Umbilical cord (tissue), 2 donors: ENCODE results near the gene PHACTR4. TPM values are rescaled to one million over a fixed set of nuclear protein-coding genes. Genes with fewer than 3 reads are reported as not detected.
"Not testable (repeated sequence)": the region's sequence is repeated elsewhere in the genome, so short reads cannot be mapped to it uniquely, and the experiment has no call there.

Source experiments
- DNase-seq: peaks from one replicate; pipeline ENCODE4 v3.0.0-alpha.2; 2015; ENCODE audit warnings: low spot score
- total RNA-seq: library from RNA; depleted of rRNA; stranded (reverse); fragments of >200 nt; gene quantifications from one replicate; pipeline ENCODE4 v1.2.3, GENCODE V29; 2014; ENCODE audit warnings: low replicate concordance; ENCODE audit not compliant: insufficient read depth

Gene PHACTR4
- total RNA-seq, 1 donor from 2014 or later, result 10.8 TPM

DNA sequence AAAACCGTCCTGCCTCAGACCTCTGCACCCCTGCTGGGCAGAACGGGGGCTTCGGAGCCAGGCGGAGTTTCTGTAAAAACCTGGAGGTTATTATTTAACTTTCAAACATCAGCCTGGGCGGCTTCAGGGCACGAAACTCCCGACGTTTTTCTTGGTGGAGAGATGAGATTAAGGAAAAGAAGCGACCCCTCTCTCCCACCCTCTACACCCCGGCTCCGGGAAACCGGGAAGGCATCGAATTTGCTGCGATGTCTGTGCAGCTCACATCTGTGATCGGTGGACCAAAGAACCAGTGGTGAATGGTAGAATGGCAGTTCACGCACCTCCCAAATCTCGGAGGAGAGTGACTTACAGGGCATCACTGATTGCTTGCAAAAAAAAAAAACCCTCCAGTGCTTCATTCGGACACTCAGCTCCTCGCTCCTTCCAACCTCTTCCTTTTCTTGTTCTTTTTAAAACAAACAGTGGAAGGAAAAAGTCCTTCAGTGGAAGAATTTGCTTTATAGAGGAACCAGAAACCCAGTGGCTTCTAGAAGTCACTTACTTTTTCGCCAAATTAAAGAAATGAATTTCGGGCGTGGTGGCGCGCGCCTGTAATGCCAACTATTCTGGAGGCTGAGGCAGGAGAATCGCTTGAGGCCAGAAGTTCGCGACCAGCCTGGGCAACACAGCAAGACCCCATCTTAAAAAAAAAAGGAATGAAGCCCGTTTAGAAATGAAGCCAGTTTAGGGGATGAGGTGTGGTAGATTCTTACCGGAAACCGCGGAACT is 884 bp downstream of the PHACTR4 start:
- peak; percentile 60 for DNase-seq

DNA sequence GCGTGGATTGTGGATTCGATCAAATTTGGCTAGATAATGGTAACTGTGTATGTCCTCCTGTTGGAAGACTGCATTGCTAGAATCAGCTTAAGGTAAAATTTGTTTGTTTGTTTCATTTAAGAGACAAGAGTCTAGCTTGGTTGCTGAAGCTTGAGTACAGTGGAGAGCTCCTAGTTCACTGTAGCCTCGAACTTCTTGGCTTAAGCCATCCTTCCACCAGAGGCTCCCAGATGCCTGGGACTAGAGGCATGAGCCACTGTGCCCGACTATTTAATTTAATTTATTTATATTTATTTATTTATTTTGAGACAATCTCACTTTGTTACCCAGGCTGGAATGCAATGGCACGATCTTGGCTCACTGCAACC is 1.5 kb downstream of the PHACTR4 start:
- DNase-seq, result no peak

DNA sequence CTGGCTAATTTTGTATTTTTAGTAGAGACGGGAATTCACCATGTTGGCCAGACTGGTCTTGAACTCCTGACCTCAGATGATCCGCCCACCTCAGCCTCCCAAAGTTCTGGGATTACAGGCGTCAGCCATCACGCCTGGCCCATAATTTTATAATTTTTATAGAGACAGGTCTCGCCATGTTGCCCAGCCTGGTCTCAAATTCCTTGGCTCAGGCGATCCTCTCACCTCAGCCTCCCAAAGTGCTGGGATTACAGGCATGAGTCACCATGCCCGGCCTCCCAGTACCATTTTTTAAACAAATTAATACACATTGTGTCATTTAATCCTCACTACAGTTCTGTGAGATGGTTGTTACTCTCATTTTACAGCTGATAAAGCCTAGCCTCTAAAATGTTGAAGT is 3.9 kb downstream of the PHACTR4 start:
- not testable (repeated sequence) for DNase-seq

DNA sequence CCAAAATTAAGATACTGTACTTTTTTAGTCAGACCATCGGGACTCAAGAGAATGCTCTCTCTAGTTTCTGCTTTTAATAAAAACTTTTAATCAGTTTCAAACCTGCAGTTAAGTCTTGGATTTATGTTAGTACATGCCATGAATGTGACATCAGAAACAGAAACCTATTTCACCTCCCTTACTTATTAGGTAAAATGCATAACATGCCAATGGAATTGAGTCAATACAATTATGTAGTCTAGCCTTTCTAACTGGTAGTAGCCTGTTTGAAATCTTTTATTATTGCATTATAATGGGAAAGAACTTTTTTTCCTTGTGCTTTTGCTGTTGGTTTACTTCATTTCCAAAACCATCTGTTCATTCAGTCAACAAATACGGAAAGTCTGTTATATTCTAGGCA is 4.8 kb downstream of the PHACTR4 start:
- peak; percentile 15 for DNase-seq

DNA sequence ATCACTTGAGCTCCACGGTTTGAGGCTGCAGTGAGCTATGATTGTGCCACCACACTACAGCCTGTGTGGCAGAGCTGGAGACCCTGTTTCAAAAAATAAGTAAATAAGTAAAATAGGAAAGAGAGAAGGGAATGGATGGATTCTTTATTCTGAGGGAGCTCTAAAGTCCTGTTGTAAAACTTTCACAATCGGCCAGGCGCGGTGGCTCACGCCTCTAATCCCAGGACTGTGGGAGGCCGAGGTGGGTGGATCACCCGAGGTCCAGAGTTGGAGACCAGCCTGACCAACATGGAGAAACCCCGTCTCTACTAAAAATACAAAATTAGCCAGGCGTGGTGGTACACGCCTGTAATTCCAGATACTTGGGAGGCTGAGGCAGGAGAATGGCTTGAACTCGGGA is 6.1 kb downstream of the PHACTR4 start:
- not testable (repeated sequence) for DNase-seq

DNA sequence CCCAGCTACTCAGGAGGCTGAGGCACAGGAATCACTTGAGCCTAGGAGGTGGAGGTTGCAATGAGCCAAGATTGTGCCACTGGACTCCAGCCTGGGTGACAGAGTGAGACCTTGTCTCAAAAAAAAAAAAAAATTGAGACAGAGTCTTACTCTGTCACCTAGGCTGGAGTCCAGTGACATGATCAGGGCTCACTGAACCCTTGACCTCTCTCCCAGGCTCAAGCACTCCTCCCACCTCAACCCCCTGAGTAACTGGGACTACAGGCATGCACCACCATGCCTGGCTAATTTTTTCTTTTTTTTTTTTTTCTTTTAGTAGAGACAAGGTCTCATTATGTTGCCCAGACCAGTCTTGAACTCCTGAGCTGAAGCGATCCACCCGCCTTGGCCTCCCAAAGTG is 6.7 kb downstream of the PHACTR4 start:
- not testable (repeated sequence) for DNase-seq

DNA sequence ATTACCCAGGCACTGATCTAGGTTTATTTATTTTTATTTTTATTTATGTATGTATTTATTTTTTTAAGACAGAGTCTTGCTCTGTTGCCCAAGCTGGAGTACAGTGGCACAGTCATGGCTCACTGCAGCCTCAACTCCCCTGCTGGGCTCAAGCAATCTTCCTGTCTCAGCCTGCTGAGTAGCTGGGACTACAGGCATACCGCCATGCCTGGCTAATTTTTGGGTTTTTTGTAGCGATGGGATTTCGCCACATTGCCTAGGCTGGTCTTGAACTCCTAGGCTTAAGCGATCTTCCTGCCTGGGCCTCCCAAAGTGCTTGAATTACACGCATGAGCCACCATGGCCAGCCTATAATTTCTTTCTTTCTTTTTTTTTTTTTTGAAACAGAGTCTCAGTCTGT is 9.4 kb downstream of the PHACTR4 start:
- DNase-seq, result no peak

DNA sequence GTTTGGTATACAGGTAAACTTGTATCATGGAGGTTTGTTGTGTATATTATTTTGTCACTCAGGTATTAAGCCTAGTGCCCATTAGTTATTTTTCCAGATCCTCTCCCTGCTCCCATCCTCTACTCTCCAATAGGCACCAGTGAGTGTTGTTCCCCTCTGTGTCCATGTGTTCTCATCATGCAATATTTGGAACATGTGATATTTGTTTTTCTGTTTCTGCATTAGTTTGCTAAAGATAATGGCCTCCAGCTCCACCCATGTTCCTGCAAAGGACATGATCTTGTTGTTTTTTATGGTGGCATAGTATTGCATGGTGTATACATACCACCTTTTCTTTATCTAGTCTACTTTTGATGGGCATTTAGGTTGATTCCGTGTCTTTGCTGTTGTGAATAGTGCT is 10.9 kb downstream of the PHACTR4 start:
- DNase-seq, result no peak

DNA sequence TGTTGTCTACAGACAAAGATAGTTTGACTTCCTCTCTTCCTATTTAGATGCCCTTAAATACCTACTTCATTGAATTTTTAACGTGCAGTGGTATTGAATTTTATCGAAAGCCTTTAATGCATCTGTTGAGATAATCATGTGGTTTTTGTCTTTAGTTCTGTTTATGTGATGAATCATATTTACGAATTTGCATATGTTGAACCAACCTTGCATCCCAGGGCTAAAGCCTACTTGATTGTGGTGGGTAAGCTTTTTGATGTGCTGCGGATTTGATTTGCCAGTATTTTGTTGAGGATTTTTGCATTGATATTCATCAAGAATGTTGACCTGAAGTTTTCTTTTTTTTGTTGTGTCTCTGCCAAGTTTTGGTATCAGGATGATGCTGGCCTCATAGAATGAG is 14.2 kb downstream of the PHACTR4 start:
- not testable (repeated sequence) for DNase-seq

DNA sequence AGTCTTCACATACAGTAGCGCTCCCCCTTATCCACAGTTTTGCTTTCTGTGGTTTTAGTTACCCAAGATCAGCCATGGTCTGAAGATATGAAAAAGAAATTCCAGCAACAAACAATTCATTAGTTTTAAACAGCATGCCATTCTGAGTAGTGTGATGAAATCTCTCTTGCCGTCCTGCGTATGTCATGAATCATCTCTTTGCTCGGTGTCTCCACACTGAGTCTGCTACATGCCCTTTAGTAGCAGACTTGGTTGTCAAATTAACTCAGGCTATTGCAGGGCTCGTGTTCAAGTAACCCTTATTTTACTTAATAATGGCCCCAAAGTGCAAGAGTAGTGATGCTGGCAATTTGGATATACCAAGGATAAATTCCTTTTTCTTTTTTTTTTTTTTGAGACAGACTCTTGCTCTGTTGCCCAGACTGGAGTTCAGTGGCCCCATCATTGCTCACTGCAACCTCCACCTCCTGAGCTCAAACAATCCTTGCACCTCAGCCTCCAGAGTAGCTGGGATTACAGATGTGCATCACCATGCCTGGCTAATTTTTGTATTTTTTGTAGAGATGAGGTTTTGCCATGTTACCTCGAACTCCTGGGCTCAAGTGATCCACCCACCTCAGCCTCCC is 22.6 kb downstream of the PHACTR4 start:
- no peak for DNase-seq

DNA sequence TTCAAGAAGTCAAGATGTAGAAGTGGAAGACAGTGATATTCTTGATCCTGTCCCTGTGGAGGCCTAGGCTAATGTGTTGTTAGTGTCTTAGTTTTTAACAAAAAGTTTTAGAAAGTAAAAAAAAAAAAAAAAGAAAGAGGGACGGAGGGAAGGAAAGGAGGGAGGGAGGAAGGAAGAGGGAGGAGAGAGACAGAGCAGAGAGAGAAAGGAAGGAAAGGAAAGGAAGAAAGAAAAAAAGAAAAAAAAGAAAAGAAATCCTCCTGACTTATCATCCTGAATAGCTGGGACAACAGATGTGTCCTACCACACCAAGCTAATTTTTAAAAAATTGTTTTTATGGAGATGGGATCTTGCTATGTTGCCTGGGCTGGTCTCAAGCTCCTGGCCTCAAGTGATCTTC is 24.6 kb downstream of the PHACTR4 start:
- no peak for DNase-seq

DNA sequence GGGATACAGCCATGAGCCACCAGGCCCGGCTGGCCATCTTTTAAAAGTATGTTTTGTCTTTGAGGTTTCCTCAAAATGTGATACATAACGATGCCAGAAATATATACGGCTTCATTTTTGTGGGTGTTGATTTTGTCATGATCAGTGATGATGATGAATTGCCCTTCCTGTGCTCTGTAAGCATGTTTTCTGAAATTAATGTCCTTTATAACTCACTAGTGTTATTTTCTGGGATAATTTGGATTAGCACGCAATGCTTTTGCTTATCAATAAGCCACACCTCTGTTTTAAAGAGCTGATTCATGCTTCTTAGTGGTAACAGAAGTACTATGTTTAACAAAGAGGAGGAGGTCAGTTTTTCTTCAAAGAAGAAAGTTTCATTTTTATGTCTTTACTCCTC is 25.6 kb downstream of the PHACTR4 start:
- DNase-seq, result no peak

DNA sequence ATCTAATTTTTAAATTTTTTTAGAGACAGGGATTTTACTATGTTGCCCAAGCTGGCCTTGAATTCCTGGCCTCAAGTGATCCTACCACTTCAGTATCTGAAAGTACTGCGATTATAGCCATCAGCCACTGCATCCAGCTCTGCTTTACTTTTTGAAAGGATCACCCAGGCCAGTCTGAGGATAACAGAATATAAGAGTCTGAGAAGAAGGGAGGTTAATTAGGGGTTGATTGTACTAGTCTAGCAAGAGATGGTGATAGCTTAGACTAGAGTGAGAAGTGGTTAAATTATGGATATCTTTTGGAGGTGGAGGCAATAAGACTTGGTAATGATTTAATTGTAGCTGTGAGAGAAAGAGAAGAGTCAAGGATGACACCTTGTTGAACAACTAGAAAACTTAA is 32.2 kb downstream of the PHACTR4 start:
- DNase-seq, result no peak

DNA sequence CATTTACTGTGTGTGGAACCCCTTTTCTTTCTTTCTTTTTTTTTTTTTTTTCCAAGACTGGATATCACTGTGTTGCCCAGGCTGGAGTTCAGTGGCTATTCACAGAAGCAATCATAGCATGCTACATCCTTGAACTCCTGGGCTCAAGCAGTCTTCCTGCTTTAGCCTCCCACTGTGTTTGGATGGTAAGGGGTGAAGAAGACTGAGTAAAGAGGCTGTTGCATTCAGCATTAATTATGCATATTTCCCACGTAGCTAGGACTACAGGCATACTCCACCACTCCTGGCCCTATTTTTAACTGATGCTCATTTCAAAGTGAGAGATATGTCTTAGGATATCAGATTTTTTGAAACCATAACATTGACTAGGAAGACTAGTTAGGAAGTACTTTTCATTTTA is 39.5 kb downstream of the PHACTR4 start:
- DNase-seq, result no peak

DNA sequence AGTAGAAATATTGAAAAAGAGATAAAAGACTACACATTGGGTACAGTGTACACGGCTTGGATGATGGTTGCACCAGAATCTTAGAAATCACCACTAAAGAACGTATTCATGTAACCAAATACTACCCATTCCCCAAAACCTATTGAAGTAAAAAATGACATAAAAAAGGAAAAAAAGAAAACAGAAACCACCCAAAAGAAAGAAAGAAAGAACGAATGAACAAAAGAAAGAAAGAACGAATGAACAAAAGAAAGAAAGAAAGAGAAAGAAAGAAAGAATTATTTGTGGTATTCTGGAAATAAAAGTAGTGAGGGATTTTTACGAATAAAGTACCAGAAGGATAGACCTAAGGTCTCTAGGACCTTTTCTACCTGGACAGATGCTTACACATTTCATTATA is 42.1 kb downstream of the PHACTR4 start:
- DNase-seq, result no peak

DNA sequence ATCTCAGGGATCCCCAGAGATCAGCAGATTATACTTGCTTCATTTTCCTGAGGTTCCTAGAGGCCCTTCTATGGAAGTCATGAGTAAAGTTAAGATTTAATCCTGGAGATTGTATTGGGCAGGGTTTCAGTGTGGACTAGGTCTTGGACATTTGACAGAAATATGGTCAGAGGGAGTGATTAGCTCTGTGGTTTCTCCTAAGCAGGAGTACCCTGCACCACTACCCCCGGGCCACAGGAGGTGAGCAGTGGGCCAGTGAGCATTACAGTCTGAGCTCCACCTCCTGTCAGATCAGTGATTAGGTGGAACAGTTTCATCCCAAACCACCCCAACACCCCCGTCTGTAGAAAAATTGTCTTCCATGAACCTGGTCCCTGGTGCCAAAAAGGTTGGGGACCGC is 43.2 kb downstream of the PHACTR4 start:
- no peak for DNase-seq

DNA sequence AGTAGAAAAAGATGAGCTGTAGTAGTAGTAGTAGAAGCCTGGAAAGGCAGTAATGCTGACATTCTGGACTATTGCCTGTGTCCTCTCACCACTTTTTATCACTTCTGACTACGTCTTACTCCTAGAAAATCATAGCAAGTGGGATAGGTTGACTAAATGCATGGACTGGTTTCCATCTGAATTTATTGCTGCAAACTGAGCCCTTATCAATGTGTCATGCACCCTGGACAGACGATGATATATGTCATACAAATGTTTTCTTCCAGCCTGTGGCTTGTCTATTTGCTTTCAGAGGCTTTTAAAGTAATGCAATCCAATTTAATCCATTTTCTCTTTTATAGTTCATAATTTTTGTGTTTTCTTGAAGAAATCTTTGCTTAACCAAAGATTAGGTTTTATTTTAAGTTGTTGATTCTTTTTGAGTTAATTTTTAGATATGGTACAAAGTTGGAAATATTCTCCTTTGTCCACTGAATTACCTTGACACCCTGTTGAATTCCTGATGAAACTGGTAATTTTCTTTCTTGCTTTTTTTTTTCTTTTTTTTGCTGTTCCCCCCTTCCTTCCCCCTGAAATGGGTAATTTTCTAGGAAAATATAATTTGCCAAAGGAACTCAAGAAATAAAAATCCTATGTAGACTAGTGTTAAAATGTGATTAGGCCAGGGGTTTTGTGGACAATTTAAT is 47.1 kb downstream of the PHACTR4 start:
- peak; percentile 9 for DNase-seq

DNA sequence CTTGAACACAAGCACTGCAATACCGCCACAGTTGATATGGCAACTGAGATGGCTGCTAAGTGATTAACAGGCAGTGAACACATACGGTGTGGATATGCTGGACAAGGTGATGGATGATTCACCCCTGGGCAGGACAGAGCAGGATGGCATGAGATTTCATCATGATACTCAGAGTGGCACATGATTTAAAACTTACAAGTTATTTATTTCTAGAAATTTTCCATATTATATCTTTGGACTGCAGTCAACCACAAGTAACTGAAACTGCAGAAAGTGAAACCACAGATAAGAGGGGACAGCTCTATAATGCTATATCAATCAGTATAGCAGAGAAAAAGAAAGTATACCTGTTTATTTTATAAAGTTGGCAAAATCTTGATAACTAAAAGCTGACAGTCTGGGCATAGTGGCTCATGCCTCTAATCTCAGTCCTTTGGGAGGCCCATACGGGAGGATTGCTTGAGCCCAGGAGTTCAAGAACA is 47.9 kb downstream of the PHACTR4 start:
- no peak for DNase-seq

DNA sequence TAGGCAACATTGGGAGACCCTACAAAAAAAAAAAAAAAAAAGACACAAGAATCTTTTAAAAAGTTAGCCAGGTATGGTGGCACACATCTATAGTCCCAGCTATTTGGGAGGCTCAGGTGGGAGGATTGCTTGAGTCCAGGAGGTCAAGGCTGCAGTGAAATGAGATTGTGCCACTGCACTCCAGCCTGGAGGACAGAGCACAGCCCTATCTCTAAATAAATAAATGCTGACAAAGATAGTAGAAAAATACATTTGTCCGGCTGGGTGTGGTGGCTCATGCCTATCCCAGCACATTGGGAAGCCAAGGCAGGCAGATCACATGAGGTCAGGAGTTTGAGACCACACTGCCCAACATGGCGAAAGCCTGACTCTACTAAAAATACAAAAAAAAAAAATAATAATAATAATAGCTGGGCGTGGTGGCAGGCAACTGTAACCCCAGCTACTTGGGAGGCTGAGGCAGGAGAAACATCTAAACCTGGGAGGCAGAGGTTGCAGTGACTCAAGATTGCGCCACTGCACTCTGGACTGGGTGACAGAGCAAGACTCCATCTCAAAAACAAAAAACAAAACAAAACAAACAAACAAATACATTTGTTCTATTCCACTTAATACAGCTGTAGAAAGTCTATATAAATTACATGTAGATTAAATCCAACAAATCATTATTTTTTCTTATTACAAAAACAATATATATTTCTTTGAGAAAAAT is 48.5 kb downstream of the PHACTR4 start:
- no peak for DNase-seq

DNA sequence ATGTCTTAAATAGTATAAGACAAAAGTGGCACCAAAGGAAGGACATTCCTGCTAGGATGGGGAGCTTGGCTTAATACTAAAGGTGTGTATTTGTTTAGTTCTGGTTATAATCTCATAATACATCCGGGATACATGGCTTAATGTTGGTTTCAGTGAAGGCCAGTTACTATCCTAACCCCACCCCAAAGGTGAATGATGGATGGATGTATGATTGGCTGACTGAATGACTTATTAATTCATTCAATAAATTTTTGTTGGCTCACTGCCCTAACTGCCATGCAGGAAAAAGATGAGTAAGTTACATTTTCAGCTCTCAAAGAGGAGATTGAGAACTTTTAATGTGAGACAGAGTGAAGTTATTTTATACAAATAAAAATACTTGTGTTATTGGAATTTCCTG is 52.2 kb downstream of the PHACTR4 start:
- DNase-seq, result no peak

DNA sequence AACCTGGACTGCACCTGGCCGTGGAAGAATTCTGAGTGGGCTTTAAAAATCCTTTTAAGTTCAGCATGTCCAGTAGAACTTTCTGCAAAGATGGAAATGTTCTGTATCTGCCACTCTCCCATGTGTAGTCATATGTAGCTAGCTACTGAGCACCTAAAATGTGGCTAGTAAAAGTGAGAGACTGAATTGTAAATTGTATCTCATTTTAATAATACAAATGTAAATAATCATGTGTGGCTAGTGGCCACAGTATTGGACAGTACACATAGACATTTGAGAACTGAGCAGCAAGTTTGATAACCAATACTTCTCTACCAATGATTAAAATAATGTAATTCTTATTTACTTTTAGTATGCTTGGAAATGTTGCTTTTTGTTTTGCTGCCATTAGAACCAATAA is 57.3 kb downstream of the PHACTR4 start:
- DNase-seq, result no peak

DNA sequence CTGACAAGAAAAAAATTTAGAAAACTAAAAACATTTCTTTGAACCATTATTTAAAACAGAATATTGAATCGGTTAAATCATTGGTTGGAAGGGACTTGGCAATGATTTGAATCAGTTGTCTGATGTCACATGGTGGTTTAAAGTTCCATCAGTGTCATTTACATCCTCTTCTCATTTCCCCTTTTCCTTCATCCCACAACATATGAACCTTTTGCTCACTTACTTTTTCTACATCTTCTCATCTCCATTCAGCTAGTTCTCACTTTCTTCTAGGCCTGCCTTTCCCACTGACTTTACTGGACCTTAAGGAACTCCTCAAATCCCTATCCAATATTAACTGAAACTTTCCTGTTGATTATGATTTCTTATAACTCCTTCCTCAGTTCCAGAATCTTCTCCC is 58.5 kb downstream of the PHACTR4 start:
- no peak for DNase-seq
